ENCODE data around the gene UBE4B.
"Not testable (repeated sequence)": the region's sequence is repeated elsewhere in the genome, so short reads cannot be mapped to it uniquely, and the experiment has no call there.

UBE4B gene

DNA sequence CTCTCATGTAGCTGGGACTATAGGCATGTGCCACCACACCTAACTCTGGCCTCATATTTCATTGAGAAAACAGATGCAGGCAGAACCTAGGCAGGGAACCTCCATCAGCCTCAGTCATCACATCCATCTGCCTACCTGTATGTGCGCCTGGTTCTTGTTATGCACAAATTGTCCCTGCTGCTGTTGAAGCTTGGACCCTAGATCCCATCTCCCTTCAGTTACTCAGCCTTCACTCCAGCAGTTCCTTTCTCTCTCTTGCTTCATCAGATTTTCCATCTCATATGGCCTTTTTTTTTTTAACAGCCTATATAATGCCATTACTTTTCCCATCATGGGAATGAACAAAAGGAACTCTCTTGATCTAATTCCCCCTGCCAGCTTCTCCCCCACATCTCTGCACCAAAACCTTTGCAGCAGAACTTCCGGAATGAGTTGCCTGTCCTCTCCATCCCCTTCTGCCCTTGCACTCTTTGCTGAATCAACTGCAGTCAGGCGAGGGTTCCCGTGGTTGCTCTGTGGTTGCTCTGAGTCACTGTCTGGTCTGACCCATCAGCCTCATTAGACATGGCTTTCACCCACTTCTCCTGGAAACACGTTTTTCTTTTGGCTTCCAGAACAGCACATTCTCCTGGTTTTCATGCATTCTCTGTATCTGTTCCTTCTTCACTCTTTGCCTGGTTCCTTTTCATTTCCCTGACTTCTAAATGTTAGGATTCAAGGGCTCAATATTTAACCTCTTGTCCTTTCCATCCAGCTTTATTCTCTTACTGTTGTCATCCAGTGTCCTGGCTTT lies 41.5 kb downstream of the UBE4B start:
- DNase-seq: peak in 11 of 14 donors; percentile 11 to 86 (median 39)

DNA sequence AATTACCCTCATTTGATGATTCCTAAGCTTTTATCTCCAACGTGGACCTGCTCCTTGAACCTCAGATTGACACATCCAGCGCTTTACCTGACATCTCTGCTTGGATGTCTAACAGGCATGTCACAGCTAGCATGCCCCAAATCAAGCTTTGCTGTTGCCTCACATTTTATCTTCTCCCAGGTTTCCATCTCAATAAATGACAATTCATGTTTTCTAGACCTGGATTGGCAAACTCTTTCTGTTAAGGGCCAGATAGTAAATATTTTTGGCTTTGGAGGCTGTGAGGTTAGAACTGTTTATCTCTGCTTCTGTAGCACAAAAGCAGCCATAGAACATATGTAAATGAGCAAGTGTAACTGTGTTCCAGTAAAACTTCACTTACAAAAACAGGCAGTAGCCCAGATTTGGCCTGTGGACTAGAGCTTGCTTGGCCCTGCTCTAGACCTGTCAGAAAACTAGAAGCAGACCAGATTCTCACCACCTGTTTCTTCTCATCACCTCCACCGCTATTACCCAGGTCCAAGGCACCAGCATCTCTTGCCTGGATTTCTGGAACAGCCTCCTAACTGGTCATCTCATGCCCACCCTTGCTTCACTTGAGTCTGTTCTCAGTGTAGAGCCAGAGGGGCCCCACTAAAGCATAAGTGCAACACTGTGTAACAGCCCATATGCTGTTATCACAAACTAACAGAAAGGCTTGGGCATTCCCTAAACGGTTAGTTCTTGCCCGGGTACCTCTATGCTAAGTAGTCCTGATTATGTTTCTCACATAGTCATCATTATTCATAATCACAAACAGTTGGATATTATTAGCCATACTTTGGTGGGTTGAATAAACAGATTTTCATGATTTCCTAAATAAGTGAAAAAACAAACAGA lies 42.3 kb downstream of the UBE4B start:
- DNase-seq: no peak

DNA sequence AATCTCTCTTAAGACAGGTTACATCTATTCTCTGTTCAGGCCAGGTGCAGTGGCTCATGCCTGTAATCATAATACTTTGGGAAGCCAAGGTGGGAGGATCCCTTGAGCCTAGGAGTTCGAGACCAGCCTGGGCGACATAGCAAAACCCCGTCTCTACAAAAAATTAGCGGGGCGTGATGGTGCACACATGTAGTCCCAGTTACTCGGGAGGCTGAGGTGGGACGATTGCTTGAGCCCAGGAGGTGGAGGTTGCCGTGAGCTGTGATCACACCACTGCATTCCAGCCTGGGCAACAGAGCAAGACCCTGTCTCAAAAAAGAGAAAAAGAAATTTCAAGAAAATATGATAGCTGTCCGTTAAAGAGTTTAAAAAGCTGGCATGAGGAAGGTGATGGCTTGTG lies 43.0 kb downstream of the UBE4B start:
- no peak for DNase-seq

DNA sequence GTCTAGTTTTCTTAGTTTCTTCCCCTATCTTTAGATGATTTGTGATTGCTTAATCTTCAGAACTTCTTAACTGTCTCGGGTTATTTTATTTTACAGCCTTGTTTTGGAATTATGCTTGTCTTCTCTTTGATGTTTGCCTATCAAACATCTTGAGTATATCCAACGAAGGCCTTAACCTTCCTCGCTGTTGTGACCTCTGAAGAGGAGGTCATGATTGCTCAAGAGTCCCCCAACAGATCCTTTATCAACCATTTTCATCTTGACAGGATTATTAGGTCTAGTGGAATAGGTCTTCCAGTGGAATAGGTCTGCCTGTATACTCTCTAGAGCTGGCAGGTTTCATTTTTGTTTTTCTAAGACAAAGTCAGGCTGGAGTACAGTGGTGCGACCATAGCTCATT lies 45.7 kb downstream of the UBE4B start:
- DNase-seq: no peak

DNA sequence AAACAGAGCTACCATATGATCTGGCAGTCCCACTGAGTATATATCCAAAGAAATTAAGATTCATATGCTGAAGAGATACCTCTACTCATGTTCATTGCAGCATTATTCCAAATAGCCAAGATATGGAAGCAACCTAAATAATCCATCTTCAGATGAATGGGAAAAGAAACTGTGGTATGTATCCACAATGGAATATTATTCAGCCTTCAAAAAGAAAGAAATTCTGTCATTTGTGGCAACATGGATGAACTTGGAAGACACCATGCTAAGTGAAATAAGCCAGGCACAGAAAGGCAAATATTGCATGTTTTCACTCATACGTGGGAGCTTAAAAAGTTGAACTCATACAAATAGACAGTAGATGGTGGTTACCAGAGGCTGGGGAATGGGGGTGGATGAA lies 47.8 kb downstream of the UBE4B start:
- DNase-seq: no peak

DNA sequence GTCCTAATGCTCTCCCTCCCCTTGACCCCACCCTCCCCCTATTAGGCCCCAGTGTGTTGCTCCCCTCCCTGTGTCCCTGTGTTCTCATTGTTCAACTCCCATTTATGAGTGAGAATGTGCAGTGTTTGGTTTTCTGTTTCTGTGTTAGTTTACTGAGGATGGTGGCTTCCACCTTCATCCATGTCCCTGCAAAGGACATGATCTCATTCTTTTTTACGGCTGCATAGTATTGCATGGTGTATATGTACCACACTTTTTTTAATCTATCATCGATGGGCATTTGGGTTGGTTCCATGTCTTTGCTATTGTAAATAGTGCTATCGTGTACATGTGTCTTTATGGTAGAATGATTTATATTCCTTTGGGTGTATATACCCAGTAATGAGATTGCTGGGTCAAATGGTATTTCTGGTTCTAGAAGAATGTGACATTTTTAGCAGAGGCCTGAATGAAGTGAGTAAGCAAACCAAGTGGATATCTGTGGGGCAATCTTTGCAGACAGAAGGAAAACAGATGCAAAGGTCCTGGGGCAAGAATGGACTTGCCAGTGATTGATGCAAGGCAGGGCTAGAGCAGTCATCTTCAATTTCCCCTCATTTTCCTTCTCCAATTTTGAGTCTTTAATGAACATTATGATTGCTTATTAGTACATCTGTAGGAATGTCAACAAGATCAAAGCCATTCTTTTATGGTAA lies 50.2 kb downstream of the UBE4B start:
- no peak for DNase-seq

DNA sequence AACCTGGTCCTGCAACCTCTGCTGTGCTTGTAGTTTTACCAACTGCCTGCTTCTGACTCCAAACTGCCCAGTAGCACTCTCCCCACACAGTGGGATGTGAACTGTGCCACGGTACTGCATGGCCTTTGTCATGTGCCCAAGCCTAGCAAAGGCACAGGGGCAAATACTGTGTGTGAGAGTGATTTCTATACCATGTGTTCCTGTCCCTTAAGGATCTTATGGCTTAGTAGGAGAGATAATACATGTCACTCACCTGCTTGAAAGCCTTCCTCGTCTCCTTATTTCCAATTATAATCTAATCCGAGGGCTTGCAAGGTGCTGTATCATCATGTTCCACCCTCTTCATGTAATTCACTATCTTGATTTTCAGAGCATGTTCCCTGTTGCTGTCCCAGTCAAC lies 51.3 kb downstream of the UBE4B start:
- DNase-seq: no peak

DNA sequence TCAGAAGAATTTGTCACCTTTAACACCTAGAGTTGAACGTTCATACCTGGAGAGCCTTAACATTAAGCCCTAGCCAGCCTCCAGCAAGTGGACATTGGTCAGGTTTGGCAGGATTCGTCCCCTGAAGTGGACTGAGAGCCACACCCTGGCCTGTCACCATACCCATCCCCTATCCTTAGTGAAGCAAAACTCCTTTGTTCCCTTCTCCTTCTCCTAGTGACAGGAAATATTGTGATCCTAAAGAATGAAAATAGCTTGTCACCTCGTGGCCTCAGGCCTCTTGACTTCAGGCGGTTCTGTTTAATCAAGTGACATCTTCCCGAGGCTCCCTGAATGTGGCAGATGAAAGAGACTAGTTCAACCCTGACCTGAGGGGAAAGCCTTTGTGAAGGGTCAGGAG lies 52.3 kb downstream of the UBE4B start:
- no peak for DNase-seq

DNA sequence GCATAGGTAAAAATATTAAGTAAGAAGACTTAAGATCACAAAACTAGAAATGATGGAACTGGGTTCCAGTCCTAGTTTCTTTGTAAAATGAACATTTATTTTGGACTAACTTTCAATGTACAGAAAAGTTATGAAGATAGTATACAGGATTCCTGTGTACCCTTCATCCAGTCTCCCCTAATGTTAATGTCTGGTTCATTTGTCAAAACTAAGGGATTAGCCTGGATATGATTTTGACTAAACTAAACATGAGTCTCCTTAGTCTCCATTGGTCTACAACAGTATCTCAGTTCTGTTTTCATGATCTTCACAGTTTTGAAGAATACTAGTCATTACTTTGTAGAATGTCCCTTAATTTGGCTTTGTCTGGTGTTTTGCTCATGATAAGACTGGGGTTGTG lies 54.5 kb downstream of the UBE4B start:
- DNase-seq: no peak

DNA sequence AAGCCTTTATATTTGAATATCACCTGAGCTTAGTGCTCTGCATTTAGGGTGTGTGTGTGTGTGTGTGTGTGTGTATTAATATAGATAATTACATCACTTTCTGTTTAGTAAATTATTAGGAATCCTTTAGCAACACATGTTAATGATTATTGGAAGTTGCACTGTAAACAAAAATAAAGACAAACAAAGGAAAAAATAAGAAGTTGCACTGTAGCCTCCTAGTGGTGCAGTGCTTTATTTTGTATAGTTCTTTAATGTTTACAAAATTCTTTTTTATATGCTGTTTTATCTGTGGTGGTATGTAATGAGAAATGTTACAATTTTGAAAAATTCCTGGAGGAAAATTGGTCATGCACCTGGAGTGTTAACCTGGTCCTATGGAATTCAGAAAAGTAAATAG lies 69.2 kb downstream of the UBE4B start:
- no peak for DNase-seq

DNA sequence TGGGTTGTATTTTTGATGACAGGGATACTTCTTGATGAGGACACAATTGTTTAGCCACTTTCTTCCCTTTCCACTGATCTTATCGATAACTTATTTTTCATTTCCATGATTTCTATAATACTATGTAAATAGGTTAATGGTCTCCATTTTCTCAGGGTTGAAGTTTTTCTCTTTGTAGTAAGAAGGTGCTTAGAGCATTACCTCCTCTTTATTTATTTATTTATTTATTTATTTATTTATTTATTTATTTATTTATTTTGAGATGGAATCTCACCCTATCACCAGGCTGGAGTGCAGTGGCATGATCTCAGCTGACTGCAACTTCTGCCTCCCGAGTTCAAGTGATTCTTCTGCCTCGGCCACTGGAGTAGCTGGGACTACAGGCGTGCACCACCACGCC lies 70.4 kb downstream of the UBE4B start:
- no peak for DNase-seq

DNA sequence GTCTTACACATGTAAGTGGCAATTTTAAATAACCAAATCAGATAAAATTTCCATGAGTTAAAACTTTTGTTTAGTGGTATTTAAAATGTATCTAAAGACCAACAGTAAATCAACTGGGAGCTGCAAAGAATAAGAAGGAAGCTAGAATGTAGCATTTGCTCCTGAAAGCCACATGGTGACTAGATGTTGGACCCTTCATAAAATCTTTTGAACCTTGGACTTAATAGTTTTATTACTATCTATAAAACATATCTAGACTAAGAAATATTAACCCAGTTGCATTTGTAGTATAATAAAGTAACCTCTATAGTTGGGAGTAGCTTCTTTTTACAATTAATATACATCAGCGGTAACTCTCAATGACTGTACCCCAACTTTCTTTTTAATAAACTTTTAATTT lies 72.1 kb downstream of the UBE4B start:
- DNase-seq: no peak

DNA sequence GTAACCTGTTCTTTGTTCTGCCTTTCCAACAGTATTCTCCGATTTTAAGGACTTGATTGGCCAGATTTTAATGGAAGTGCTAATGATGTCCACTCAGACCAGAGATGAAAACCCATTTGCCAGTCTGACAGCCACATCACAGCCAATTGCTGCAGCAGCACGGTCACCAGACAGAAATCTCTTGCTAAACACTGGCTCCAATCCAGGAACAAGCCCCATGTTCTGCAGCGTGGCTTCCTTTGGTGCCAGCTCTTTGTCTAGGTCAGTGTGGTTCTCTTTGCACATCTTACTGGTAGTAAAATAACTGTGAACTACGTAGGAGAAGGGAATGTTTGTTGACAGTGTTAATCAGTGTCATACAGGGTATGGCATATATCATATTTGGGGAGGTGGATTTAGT lies 72.7 kb downstream of the UBE4B start:
- DNase-seq: peak in 7 of 14 donors; percentile 11 to 47 (median 16)

DNA sequence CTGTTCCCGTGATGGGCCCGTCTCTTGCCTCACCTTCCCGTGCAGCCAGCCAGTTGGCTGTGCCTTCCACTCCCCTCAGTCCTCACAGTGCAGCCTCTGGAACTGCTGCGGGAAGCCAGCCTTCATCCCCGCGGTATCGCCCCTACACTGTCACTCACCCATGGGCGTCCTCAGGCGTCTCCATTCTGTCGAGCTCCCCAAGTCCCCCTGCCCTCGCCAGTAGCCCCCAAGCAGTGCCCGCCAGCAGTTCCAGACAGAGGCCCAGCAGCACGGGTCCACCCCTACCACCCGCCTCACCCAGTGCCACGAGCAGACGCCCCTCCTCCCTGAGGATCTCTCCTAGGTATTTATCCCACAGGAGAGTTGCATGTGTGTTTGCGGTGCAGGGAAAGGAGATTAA lies 73.5 kb downstream of the UBE4B start:
- DNase-seq: no peak

DNA sequence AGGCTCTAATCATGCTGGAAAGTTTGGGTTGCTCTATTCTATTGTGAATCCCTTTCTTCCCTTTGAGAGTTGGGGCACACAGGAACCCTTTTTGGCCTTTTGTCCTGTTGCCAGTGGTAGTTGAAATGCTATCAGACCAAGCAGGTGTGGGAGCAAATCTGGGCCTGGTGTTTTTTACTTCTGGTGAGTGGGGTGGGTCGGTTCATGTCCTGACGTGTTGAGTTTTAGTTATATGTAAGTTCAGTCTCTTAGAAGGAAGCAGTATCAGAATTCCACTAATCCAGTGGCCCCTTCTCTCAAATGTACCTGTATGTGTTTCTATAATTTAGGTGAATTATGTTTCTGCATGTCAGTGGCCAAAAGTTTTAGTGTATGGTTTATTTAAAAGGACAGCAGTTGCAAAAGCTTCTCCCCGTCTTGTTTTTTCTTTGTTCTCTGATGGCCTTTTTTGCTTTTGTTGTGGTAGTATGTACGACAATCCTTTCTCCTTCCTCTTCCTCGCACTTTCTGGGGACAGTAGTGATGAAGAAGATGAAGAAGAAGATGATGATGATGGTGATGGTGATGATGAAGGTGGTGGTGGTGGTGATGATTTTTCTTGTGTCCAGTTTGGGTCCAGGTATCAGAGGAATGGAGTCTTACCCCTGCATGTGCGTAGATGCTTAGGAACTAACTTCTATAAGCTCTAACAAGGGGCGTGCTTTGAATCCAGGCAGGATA lies 74.2 kb downstream of the UBE4B start:
- no peak for DNase-seq

DNA sequence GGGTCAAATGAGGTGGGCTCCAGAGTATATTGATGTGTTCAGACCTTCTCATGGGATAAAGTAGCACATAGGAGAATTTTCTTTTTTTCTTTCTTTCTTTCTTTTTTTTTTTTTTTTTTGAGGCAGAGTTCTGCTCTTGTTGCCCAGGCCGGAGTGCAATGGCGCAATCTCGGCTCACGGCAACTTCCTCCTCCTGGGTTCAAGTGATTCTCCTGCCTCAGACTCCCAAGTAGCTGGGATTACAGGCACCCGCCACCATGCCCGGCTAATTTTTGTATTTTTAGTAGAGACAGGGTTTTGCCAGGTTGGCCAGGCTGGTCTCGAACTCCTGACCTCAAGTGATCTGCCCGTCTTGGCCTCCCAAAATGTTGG lies 74.7 kb downstream of the UBE4B start:
- DNase-seq: not testable (repeated sequence)

DNA sequence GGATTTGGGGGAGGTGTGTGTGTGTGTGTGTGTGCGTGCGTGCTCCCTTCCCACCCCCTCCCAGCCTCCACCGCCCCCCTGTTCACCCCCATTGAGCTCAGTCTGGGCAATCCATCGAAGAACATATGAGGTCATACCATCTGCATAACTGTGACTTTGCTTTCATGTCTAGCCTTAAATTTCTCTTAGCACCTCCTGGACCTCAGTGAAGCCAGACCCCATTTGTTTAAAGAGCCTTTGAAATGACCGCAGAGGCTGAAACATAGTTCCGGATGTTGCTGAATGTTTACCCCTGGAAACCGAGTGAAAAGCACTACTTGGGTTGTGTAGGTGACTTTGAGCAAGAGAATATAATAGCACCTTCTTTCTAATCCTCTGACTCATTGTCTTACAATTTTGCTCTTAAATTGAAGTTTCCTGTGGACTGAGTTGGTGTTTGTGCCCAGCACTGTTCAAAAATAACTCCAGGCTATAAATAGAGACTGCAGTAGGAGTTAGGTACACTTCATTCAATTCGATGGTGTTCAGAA lies 75.4 kb downstream of the UBE4B start:
- peak in 1 of 14 donors; percentile 37 for DNase-seq

DNA sequence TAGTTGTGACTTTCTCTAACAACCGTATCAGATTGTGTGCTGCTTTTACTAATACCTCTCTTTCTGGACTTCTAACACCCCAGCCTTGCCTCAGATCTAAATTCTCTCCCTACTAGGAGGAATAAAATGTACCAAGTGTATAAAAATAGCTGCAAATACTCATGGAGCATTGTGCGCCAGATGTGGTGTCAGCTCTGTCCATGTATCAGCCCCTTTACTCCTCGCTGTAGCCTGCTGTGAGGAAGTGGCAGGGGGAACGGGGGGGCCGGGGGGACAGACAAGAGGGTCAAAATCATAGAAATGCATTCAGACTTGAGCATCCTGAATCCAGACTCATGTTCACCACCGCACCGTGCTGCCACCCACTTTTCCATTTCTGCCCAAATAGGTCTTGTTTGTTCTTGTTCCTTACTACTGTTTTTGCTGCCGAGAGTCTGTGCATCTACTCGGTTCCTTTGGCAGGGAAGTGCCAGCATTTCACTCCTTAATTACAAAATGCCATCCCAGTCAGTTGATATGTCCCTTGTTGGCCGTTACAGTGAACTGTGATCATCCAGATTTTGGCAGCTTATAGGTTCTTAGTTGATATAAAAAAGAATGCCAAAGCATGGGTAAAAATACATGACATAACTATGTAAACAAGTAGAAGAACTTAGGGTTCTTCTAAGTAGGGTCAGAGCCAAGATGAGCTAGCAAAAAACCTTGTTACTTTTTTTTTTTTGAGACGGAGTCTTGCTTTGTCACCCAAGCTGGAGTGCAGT lies 76.4 kb downstream of the UBE4B start:
- peak in 3 of 14 donors; percentile 21 to 35 (median 28) for DNase-seq

DNA sequence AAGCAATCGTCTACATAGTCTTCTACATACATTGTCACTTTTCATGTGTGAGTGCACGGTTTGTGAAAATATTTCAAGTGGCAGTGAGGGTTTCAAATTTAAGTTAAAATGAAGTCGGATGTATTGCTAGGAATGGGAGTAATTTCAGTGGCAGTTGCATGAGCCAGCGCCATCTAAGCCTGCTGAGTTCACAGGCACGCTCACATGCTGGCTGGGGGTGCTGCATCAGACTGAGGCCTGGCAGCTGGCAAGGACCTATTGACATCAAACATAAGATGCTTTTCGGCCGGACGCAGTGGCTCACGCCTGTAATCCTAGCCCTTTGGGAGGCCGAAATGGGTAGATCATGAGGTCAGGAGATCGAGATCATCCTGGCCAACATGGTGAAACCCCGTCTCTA lies 80.7 kb downstream of the UBE4B start:
- DNase-seq: peak in 8 of 14 donors; percentile 11 to 27 (median 18)

DNA sequence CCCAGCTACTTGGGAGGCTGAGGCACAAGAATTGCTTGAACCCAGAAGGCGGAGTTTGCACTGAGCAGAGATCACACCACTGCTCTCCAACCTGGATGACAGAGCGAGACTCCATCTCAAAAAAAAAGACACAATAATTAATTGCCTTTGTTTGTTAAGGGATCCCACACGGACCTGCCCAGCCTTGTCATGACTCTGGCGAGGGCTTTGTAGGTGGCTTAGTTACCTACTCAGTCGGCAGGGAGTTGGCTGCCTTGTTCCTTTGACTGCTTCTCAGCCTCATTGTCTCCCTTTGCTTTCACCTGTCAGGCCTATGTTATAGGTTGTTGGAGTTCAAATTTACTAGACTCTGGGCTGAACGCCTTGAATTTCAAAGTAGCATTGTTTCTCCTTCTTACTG lies 82.0 kb downstream of the UBE4B start:
- DNase-seq: no peak

DNA sequence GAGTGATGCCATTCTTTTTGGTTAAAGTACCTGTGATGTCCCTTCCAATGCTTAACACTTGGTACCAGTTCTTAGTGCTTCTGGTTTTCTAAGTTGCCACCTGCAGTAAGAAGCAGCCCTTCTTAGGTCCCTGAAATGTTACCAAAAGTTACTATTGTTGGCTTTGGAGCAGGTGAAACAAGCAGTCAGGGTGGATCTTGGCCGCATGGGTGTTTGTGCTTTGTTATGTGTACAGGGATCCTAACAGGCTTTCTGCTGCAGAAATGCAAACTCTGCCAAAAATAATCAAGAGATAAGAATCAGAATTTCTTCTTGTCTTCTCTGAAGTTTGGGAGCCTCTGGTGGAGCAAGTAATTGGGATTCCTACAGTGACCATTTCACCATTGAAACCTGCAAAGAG lies 84.4 kb downstream of the UBE4B start:
- no peak for DNase-seq

DNA sequence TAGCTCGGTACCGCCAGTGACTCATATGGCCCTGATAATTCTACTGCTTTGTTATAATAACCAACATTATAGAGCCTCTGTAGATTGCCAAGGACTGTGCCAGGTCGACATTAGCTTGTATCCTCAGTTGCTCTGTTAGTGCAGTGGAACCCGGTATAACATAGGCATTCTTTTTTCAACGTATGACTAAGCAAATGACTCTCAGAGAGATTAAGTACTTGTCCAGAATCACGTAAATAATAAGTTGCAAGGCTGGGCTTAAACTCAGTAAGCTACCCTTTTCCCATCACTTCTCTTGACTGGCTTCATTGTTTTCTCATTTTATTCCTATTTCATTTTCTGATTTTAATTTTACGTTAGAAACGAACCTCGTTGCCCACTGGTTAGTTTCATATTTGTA lies 85.1 kb downstream of the UBE4B start:
- no peak for DNase-seq

Data from C1 segment of cervical spinal cord (tissue), 14 donors.